Measurements from ENCODE around the gene KRTAP5-3. TPM values are rescaled to one million over a fixed set of nuclear protein-coding genes. Genes with fewer than 3 reads are reported as not detected.

Gene KRTAP5-3
- total RNA-seq, 1 experiment from 2014 or later, result not detected

DNA sequence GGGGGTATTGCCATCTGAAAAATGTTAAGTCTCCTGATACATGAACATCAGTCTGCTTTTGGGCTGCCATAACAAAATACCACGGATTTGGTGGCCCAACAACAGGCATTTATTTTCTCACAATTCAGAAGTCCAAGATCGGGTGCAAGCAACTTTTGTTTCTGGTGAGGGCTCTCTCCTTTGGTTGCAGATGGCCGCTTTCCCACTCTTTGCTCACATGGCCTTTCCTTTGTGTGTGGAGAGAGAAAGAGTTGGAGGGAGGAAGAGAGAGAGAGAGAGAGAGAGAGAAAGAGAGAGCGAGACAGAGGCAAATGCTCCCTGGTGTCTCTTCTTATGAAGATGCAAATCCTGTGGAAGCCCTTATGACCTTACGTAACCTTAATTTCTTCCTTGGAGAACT is 7.6 kb downstream of the KRTAP5-3 start:
- Histone ChIP-seq H3K4me2 (ENCODE audit: insufficient read depth, insufficient read length, low read length) (no peak overlapping the region), H3K79me1 (ENCODE audit: insufficient read depth, low read depth, low read length, poor library complexity, severe bottlenecking) (no peaks in the 10 kb centered on the region), H4K91ac (ENCODE audit: insufficient read length, low read depth, low read length) (no peak overlapping the region), H3K9me3 (ENCODE audit: control insufficient read depth, low read depth, low read length) (no peaks in the 10 kb centered on the region), H2BK12ac (ENCODE audit: insufficient read length, low read depth, low read length) (no peak overlapping the region), H3K23me2 (ENCODE audit: insufficient read length, low read depth, low read length, poor library complexity, severe bottlenecking) (no peaks in the 10 kb centered on the region), H4K8ac (replicated peaks; ENCODE audit: insufficient read length, low read depth, low read length) (no peak overlapping the region), H4K5ac (ENCODE audit: insufficient read length, low read depth, low read length) (no peak overlapping the region), H3K23ac (ENCODE audit: insufficient read length, low read depth, low read length) (no peak overlapping the region), H3T11ph (ENCODE audit: low read length) (no peak overlapping the region), H3K27ac (ENCODE audit: insufficient read length, low read depth, low read length) (no peak overlapping the region), H3K18ac (ENCODE audit: insufficient read length, low read depth, low read length) (no peak overlapping the region), H3K4ac (ENCODE audit: low read depth, low read length) (no peak overlapping the region), H3K79me2 (ENCODE audit: insufficient read depth, low read length) (no peaks in the 10 kb centered on the region), H3K9ac (ENCODE audit: extremely low read depth, insufficient read length, low read length) (no peak overlapping the region), H3K14ac (ENCODE audit: insufficient read depth, low read length) (no peak overlapping the region), H3K56ac (ENCODE audit: insufficient read length, low read depth, low read length) (no peak overlapping the region), H2AFZ (ENCODE audit: low read length) (no peak overlapping the region), H2BK5ac (ENCODE audit: insufficient read length, low read length) (no peak overlapping the region), H2BK15ac (ENCODE audit: low read depth, low read length) (no peak overlapping the region), H4K20me1 (ENCODE audit: control insufficient read depth, insufficient read depth, insufficient read length) (no peaks in the 10 kb centered on the region), H2BK20ac (ENCODE audit: low read depth, low read length, poor library complexity, severe bottlenecking) (no peak overlapping the region), H2BK120ac (ENCODE audit: low read depth, low read length, poor library complexity, severe bottlenecking) (no peak overlapping the region), H2AK5ac (ENCODE audit: insufficient read length, low read length) (no peak overlapping the region), H3K4me1 (ENCODE audit: insufficient read depth, low read length) (peaks cover 3% of the 10 kb centered on the region; the same call in 1 of the 2 replicates), H3K27me3 (ENCODE audit: insufficient read depth, low read length) (no peaks in the 10 kb centered on the region)
- no CpG with 5 or more reads among the region's 5 CpGs for WGBS (ENCODE audit: extremely low coverage, insufficient read length, low lambda C conversion rate)
- H3K4me3 Mint-ChIP-seq, result no peak overlapping the region
- no peak overlapping the region for H3K27ac Mint-ChIP-seq
- no peak for DNase-seq
- H3K9me3 Mint-ChIP-seq, result peaks cover 13 to 19% of the 10 kb centered on the region in 2 experiments
- H3K27me3 Mint-ChIP-seq (ENCODE audit: low read depth), result peaks cover 44% of the 10 kb centered on the region
- peaks cover 4 to 8% (median 4%) of the 10 kb centered on the region in 3 experiments; a peak in 6 of 7 replicates for H3K36me3 Mint-ChIP-seq (ENCODE audit: insufficient read depth in 1 of 3, low read depth in 3 of 3)
- peaks cover 28 to 30% of the 10 kb centered on the region in 2 experiments for H3K4me1 Mint-ChIP-seq
- TF ChIP-seq, protein P1, sequence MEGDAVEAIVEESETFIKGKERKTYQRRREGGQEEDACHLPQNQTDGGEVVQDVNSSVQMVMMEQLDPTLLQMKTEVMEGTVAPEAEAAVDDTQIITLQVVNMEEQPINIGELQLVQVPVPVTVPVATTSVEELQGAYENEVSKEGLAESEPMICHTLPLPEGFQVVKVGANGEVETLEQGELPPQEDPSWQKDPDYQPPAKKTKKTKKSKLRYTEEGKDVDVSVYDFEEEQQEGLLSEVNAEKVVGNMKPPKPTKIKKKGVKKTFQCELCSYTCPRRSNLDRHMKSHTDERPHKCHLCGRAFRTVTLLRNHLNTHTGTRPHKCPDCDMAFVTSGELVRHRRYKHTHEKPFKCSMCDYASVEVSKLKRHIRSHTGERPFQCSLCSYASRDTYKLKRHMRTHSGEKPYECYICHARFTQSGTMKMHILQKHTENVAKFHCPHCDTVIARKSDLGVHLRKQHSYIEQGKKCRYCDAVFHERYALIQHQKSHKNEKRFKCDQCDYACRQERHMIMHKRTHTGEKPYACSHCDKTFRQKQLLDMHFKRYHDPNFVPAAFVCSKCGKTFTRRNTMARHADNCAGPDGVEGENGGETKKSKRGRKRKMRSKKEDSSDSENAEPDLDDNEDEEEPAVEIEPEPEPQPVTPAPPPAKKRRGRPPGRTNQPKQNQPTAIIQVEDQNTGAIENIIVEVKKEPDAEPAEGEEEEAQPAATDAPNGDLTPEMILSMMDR (conservative IDR thresholded peaks at IDR 0.05), result no peak
